GM18951 (cell line): ENCODE results near the gene SLC4A4.

ENCODE experiments used
- POLR2A ChIP-seq: IDR thresholded peaks from 4 replicates; pipeline ENCODE4 v1.6.1; 2011; ENCODE audit warnings: mild to moderate bottlenecking; ENCODE audit not compliant: insufficient read length, insufficient read depth; ENCODE audit errors: extremely low read depth
- in situ Hi-C: fragments of 300-500 bp; cut with MboI; formaldehyde crosslinking; loops from one replicate; pipeline ENCODE4 v1.12.0; 2022; ENCODE audit warnings: low sequenced_read_pairs, mixed read lengths, inconsistent platforms; ENCODE audit not compliant: unreplicated experiment

SLC4A4 gene

DNA sequence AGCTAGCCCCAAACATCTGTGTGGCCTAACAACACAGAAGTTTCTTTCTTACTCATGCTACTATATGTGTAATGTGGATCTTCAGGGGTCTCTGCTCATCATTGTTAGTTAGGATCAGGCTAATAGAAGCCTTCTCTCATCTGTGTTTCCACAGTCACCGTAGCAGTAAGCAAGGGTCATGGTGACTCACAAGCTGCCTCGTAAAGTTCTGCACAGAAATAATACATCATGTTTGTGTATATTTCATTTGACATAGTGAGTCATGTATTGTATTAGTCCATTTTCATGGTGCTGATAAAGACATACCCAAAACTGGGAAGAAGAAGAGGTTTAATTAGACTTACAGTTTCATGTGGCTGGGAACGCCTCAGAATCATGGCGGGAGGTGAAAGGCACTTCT, 38.7 kb downstream of the SLC4A4 start:
- no peak for TF ChIP-seq POLR2A
- in situ Hi-C loops, result no loop called here

GRCh38 chr4:71379126-71379525, 40.3 kb downstream of the SLC4A4 start:
- TF ChIP-seq POLR2A, result no peak
- in situ Hi-C loops, result no loop called here

DNA sequence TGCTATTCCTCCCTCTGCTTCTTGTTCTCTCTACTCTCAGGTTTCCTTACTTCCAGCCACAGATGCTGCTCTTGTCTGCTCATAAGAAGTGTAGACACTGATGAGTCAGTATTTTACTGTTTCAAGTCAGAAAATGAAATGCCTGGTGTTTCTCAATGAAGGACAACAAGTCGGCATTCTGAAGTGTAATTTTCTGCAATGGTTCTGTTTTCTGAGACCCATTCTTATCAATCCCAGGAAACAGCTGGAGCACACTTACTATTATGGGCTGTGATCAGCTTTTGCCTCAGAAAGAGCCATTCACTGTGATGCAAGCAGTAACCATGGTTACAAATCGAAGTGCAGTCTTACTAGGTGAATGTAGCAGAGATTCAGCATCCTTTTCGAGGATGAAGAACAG, 42.0 kb downstream of the SLC4A4 start:
- in situ Hi-C loops, result no loop called here
- no peak for TF ChIP-seq POLR2A

GRCh38 chr4:71382125-71382899, 43.5 kb downstream of the SLC4A4 start:
- TF ChIP-seq POLR2A, result no peak
- in situ Hi-C loops, result no loop called here

DNA sequence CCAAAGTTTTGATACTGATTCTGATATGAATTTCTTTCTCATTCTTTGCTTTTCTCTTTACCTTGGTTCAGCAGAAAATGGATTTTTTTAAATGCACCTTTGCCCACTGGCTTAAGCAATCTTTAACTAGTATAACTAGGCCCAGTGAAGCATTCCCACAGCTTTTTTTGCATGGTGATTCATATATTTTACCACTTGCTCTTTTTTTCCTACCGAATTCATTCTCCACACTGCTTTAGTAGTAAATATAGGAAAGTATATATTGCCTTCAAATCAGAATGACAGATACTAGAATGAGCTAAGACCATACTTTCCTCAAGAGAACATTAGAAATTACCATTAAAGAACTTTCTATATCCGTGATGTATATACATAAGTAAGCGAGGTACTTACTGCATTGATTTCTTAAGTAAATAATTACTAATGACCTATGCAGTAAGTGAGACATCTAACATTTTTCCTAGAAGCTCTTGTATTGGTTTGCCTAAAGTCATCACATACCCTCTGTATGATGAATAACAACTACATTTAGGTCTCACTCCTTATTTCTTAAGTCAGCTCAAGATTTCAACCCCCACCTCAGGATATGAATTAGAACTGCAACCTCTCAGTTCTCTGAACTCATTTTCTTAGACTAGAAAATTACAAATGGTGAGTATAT, 44.2 kb downstream of the SLC4A4 start:
- in situ Hi-C loops, result no loop called here
- TF ChIP-seq POLR2A, result no peak

- no peak for TF ChIP-seq POLR2A
- in situ Hi-C loops, result no loop called here
These were observed 45.2 kb downstream of the SLC4A4 start for GRCh38 chr4:71383984-71384383.

DNA sequence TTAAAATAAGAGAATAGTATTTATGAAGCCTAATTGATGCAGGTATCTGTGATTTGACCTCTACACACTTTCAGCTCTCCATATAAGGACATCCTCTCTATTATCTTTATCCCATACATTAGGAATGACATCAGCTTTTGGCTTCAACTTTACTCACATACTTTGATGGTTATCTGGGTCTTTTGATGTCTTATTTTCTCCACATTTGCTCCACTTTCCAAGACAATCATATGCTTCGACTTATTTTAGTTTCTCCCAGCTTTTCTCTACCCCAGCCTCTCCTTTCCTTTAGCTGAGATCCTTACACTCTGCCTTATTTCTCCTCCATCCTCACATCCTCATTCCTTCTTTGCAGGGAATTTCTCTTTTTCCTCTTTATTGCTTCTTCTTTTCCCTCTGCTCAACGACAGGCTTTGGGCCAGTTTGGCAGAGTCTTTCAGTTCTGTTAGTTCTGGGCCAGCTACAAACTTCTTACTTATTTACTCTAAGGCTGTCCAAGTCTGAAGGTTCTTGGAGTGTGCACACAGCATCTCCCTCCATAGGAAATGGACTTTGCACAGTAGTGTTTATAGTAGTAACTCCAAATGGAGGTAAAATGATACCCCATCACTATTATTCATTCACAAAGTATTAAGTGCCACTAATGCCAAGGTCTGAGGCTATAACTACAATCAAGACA, 50.5 kb downstream of the SLC4A4 start:
- TF ChIP-seq POLR2A, result no peak
- in situ Hi-C loops, result no loop called here

DNA sequence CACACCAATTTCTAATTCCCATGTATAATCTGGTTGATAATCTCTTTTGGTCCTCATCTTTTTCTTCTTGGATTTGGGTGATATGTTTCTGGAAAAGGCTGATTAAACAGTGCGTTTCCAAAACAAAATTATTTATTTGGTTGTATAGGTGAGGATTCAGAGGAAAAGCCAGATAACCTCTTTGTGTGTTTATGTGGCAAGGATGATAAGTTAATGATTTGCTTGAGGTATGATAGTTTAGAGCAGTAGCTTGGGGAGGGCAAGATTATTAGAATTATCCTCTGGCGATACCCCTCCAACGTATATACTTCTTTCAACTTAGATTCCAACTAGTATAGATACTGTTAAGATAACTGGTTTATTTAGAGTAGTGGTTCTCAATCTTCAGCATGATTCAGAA, 53.3 kb downstream of the SLC4A4 start:
- in situ Hi-C loops, result no loop called here
- TF ChIP-seq POLR2A, result no peak

- in situ Hi-C loops, result no loop called here
- TF ChIP-seq POLR2A, result no peak
These were observed 57.6 kb downstream of the SLC4A4 start for GRCh38 chr4:71396382-71396781.

DNA sequence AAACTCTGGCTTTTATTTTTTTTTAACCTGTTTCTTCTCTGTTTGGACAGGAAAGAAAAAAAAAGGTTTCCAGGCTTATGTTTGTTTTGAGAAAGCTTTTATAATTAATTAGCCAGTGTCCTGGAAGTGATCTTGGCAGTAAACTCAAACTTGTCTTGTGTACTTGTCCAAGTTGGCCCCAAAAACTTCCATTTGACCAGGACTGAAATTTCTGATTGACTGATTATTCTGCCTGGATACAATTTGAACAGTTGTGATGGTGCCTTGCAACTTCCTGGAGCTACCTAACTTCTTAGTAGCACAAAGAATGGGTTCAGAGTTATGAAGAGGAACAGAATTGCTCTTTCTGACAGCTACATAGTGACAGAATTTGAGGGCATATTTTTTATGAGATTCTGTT, 62.0 kb downstream of the SLC4A4 start:
- TF ChIP-seq POLR2A, result no peak
- in situ Hi-C loops, result no loop called here

DNA sequence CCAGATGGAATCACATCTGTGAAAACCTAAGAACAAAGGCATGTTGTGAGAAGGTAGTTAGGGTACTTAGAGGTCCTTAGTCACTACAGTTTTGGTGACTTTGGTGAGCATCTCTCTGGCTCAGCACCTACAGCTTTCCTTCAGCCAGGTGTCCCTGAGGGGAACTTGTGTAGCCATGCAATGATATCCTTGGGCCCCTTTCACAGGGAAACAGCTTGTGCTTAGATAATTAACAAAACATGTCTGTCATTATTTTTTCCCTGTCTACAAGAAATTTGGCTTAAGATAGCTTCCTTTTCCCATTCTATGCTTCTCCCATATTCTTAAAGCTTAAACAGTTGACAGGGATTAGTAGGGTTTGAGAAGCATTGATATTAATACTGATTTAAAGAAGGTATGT, 63.8 kb downstream of the SLC4A4 start:
- TF ChIP-seq POLR2A, result no peak
- in situ Hi-C loops, result no loop called here

DNA sequence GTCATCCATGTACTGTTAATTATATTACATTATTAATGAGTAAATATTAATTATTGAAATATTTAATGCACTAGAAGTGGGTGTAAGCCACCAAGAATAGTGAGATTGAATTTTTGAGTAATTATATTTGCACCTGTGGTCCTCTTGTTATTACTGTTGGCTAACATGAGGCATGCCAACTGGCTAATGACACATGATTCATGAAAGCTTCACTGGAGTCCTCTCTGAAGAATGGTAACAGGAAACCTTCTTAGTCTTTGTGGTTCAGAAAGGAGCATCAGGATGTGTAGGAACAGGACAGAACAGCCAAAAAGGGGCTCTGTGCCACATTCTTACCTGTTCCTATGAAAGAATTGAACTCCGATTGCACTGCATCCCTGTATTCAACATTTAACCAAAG, 65.2 kb downstream of the SLC4A4 start:
- in situ Hi-C loops, result no loop called here
- TF ChIP-seq POLR2A, result no peak

- in situ Hi-C loops, result no loop called here
- TF ChIP-seq POLR2A, result no peak
These were observed 67.0 kb downstream of the SLC4A4 start for GRCh38 chr4:71405791-71406190.
